ENCODE data around the gene CEP135.

- TF ChIP-seq CTCF (IDR thresholded peaks at IDR 0.05) = no peak
- TF ChIP-seq POLR2A (IDR thresholded peaks at IDR 0.05) = no peak
- no peak for TF ChIP-seq EP300 (IDR thresholded peaks at IDR 0.05)
These were observed 10.3 kb upstream of the CEP135 start for GRCh38 chr4:55938481-55938880.

Measured in ovary (tissue), 3 donors.